Prostate gland (tissue), 2 donors: Measurements from ENCODE around the gene CORIN. TPM values are rescaled to one million over a fixed set of nuclear protein-coding genes. Genes with fewer than 3 reads are reported as not detected.

Source experiments
- DNase-seq: peaks from one replicate; pipeline ENCODE4 v3.0.0-alpha.2; 2019; ENCODE audit warnings: low spot score
- H3K27ac ChIP-seq, 2 donors: fragments of 200-600 bp; sonication (generic); 2 replicates each; pipeline ENCODE4 v1.5.1; 2017 to 2019
- H3K27me3 ChIP-seq: fragments of 200-600 bp; sonication (generic); replicated peaks from 2 replicates; pipeline ENCODE4 v1.5.1; 2019; ENCODE audit not compliant: insufficient read depth
- H3K36me3 ChIP-seq, 2 donors: fragments of 200-600 bp; sonication (generic); 1 replicate in 1 of 2; 2 replicates in 1 of 2; pipeline versions ENCODE4 v1.5.1 to v1.8.1; 2017 to 2019
- H3K4me1 ChIP-seq: fragments of 200-600 bp; sonication (generic); replicated peaks from 2 replicates; pipeline ENCODE4 v1.5.1; 2019
- H3K4me3 ChIP-seq, 2 donors: fragments of 200-600 bp; sonication (generic); 2 replicates each; pipeline ENCODE4 v1.5.1; 2017 to 2019
- H3K9me3 ChIP-seq: fragments of 200-600 bp; sonication (generic); 2 replicates; pipeline ENCODE4 v1.5.1; 2017
- POLR2A ChIP-seq: fragments of 450-650 bp; IDR thresholded peaks from one replicate; pipeline ENCODE4 v1.6.1; 2016; ENCODE audit warnings: antibody characterized with exemption, mild to moderate bottlenecking
- POLR2AphosphoS5 ChIP-seq: sonication (generic); formaldehyde crosslinking; IDR thresholded peaks from one replicate; pipeline ENCODE4 v1.6.1; 2017; ENCODE audit warnings: antibody characterized with exemption
- WGBS: methylation state at CpG from one replicate; pipeline ENCODE4 v1.1.5; 2018; 5-methylcytosine and 5-hydroxymethylcytosine counted together
- intact Hi-C: fragments of 100-400 bp; cut with DNase I; formaldehyde crosslinking; loops from one replicate; pipeline ENCODE4 v1.14.2; 2022
- total RNA-seq, 2 donors: library from RNA; depleted of rRNA; stranded (reverse); fragments of >200 nt; gene quantifications; one replicate each; pipeline ENCODE4 v1.1.0, GENCODE V29; 2016
- TF ChIP-seq, protein P1 (sequence below), 4 experiments: fragments of 200-600 bp in 2 of 4; fragments of 450-650 bp in 2 of 4; sonication (generic) in 2 of 4; IDR thresholded peaks; 1 replicate in 3 of 4; 2 replicates in 1 of 4; pipeline ENCODE4 v1.5.1; 2016 to 2019; ENCODE audit warnings: antibody characterized with exemption in 4 of 4, mild to moderate bottlenecking in 2 of 4, moderate library complexity in 2 of 4

CORIN gene
- total RNA-seq, 2 donors from 2014 or later, result 6.0 to 7.7 TPM

DNA sequence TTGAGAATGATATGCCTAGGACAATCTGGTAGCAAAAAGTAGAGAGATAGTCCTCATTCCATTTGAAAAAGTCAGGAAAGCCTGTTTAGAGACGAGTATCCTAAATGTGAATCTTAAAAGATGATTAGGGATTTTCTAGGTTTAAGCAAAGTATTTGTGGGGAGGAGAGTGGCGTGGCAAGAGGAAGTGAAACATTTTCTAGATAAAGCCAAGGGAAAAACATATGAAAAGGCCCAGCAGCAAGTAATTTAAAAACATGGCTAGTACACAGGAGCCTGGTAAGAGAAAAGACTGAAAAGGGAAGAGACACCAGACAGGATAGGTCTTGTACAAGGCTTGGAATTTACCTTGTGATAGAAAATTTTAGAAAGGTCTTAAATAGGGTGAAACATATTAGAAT lies 45.9 kb downstream of the CORIN start:
- TF ChIP-seq POLR2A (no peak), POLR2AphosphoS5 (no peak)
- TF ChIP-seq, protein P1, sequence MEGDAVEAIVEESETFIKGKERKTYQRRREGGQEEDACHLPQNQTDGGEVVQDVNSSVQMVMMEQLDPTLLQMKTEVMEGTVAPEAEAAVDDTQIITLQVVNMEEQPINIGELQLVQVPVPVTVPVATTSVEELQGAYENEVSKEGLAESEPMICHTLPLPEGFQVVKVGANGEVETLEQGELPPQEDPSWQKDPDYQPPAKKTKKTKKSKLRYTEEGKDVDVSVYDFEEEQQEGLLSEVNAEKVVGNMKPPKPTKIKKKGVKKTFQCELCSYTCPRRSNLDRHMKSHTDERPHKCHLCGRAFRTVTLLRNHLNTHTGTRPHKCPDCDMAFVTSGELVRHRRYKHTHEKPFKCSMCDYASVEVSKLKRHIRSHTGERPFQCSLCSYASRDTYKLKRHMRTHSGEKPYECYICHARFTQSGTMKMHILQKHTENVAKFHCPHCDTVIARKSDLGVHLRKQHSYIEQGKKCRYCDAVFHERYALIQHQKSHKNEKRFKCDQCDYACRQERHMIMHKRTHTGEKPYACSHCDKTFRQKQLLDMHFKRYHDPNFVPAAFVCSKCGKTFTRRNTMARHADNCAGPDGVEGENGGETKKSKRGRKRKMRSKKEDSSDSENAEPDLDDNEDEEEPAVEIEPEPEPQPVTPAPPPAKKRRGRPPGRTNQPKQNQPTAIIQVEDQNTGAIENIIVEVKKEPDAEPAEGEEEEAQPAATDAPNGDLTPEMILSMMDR (IDR thresholded peaks at IDR 0.05), result no peak
- Histone ChIP-seq H3K4me1 (no peaks in the 10 kb centered on the region), H3K36me3 (no peaks in the 10 kb centered on the region), H3K27ac (no peak overlapping the region), H3K27me3 (no peaks in the 10 kb centered on the region), H3K9me3 (no peaks in the 10 kb centered on the region), H3K4me3 (no peak overlapping the region)
- WGBS, result 79% methylated on average over 2 of the region's 2 CpGs
- DNase-seq, result no peak
- intact Hi-C loops, result no loop called here

GRCh38 chr4:47790105-47790504 lies 47.8 kb downstream of the CORIN start:
- no peaks in the 10 kb centered on the region for H3K27me3 ChIP-seq
- WGBS, result 91% methylated on average over 8 of the region's 8 CpGs
- no peak overlapping the region for H3K4me3 ChIP-seq
- no peaks in the 10 kb centered on the region for H3K9me3 ChIP-seq
- no peaks in the 10 kb centered on the region for H3K4me1 ChIP-seq
- H3K36me3 ChIP-seq, result no peaks in the 10 kb centered on the region
- intact Hi-C loops, result no loop called here
- DNase-seq, result no peak
- TF ChIP-seq, protein P1 (IDR thresholded peaks at IDR 0.05), result no peak
- TF ChIP-seq POLR2A, result no peak
- no peak overlapping the region for H3K27ac ChIP-seq

- Histone ChIP-seq H3K27me3 (no peaks in the 10 kb centered on the region), H3K9me3 (no peaks in the 10 kb centered on the region), H3K27ac (no peak overlapping the region), H3K36me3 (no peaks in the 10 kb centered on the region), H3K4me1 (no peaks in the 10 kb centered on the region), H3K4me3 (no peak overlapping the region)
- TF ChIP-seq, protein P1 (IDR thresholded peaks at IDR 0.05), result no peak
- TF ChIP-seq POLR2A, result no peak
- TF ChIP-seq POLR2AphosphoS5, result no peak
- 77% methylated on average over 2 of the region's 2 CpGs for WGBS
- intact Hi-C loops, result no loop called here
- no peak for DNase-seq
These were observed 49.7 kb downstream of the CORIN start for GRCh38 chr4:47788126-47788525.

GRCh38 chr4:47786958-47787370 lies 50.9 kb downstream of the CORIN start:
- intact Hi-C loops, result no loop called here

DNA sequence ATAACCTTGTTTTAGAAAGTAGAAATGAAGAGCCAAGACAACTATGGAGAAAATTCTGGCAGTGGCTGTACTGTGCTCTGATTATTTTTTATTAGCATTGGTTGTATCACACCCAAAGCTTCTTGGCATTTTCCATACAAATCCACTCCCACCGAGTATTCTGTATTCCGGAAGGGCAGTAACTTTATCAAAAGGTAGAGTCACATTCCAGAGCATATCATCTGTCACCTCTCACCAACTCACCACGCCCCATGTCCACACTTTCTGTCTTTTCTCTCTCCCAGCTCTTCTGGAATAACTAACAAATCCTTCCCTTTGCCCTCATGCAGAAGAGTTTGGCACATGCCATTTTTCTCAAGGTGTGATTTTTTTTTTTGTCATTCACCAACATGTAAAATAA lies 52.7 kb downstream of the CORIN start:
- H3K36me3 ChIP-seq, result no peaks in the 10 kb centered on the region
- intact Hi-C loops, result no loop called here

More at GRCh38 chr4:47786958-47787370, 50.9 kb downstream of the CORIN start:
- no peaks in the 10 kb centered on the region for H3K9me3 ChIP-seq
- no peak for DNase-seq
- H3K27ac ChIP-seq, result no peak overlapping the region
- TF ChIP-seq, protein P1 (IDR thresholded peaks at IDR 0.05), result no peak
- no peak for TF ChIP-seq POLR2A
- TF ChIP-seq POLR2AphosphoS5, result no peak
- H3K4me1 ChIP-seq, result no peaks in the 10 kb centered on the region
- H3K4me3 ChIP-seq, result no peak overlapping the region
- no peaks in the 10 kb centered on the region for H3K36me3 ChIP-seq
- WGBS, result 64% methylated on average over 4 of the region's 4 CpGs
- H3K27me3 ChIP-seq, result no peaks in the 10 kb centered on the region

More for the DNA sequence above, 52.7 kb downstream of the CORIN start:
- no peak for DNase-seq
- no peaks in the 10 kb centered on the region for H3K9me3 ChIP-seq
- H3K27ac ChIP-seq, result no peak overlapping the region
- H3K4me1 ChIP-seq, result no peaks in the 10 kb centered on the region
- TF ChIP-seq, protein P1 (IDR thresholded peaks at IDR 0.05), result no peak
- TF ChIP-seq POLR2AphosphoS5 (no peak), POLR2A (no peak)
- H3K4me3 ChIP-seq, result no peak overlapping the region
- H3K27me3 ChIP-seq, result no peaks in the 10 kb centered on the region
- 39% methylated on average over 3 of the region's 3 CpGs for WGBS
